Measurements from ENCODE around the gene UFL1.

DNA sequence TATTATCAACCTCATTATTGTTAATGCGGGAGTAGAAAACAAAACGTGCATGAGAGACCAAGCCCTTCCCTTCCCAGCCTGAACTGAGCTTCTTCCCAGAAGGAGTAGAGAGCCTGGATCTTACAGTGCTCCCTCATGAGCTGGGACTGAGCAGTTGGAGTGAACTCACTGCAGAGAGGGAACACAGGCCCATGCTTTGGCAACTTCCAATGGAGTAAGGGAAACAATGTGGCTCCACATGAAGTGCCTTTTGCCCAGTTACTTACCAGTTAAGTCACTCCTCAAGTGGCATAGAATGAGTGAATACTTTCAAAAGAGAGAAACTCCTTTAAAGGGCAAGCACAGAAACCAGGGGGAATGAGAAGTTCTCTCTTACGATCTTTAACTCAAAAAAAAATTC lies 53.8 kb downstream of the UFL1 start:
- TF ChIP-seq POLR2AphosphoS5 (IDR thresholded peaks at IDR 0.05; ENCODE audit: insufficient read depth, low read depth, low read length) (no peak), POLR2A (IDR thresholded peaks at IDR 0.05; ENCODE audit: low read depth, low read length) (no peak), EZH2 (IDR thresholded peaks at IDR 0.05; ENCODE audit: borderline replicate concordance, low read depth, low read length, severe bottlenecking) (no peak), GATA2 (IDR thresholded peaks at IDR 0.05; ENCODE audit: insufficient read depth, insufficient read length, low read depth, low read length) (no peak), JUN (IDR thresholded peaks at IDR 0.05; ENCODE audit: borderline replicate concordance, insufficient read depth, insufficient read length, low read depth) (no peak)
- TF ChIP-seq, protein P1, sequence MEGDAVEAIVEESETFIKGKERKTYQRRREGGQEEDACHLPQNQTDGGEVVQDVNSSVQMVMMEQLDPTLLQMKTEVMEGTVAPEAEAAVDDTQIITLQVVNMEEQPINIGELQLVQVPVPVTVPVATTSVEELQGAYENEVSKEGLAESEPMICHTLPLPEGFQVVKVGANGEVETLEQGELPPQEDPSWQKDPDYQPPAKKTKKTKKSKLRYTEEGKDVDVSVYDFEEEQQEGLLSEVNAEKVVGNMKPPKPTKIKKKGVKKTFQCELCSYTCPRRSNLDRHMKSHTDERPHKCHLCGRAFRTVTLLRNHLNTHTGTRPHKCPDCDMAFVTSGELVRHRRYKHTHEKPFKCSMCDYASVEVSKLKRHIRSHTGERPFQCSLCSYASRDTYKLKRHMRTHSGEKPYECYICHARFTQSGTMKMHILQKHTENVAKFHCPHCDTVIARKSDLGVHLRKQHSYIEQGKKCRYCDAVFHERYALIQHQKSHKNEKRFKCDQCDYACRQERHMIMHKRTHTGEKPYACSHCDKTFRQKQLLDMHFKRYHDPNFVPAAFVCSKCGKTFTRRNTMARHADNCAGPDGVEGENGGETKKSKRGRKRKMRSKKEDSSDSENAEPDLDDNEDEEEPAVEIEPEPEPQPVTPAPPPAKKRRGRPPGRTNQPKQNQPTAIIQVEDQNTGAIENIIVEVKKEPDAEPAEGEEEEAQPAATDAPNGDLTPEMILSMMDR (IDR thresholded peaks at IDR 0.05; ENCODE audit: extremely low read depth in 1 of 2, insufficient read depth in 1 of 2, low read depth in 1 of 2, low read length in 2 of 2) = no peak
- TF ChIP-seq, protein P2, sequence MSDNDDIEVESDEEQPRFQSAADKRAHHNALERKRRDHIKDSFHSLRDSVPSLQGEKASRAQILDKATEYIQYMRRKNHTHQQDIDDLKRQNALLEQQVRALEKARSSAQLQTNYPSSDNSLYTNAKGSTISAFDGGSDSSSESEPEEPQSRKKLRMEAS (IDR thresholded peaks at IDR 0.05; ENCODE audit: insufficient read depth, insufficient read length) = no peak

Measured in endothelial cell of umbilical vein (primary cell).